HCT116 (cell line): ENCODE data around the gene ESRRB. TPM values are rescaled to one million over a fixed set of nuclear protein-coding genes. Genes with fewer than 3 reads are reported as not detected.

Experiments
- ATAC-seq: fragments of 200-7000 bp; cut with Tn5 transposase; 2 replicates; pipeline ENCODE4 v1.9.1; 2020; ENCODE audit warnings: mild to moderate bottlenecking, moderate library complexity
- BruUV-seq: library from RNA; stranded (reverse); fragments of 400-500 nt; replicated peaks from 2 replicates; lab custom pipeline; 2021; lab: Mats Ljungman, UMichigan
- CTCF ChIA-PET: fragments of 300-600 bp; sonication (Branson Sonifier 250); formaldehyde crosslinking; loops from one replicate; lab custom pipeline; 2021; ENCODE audit warnings: antibody characterized with exemption; lab: Charles Lee
- POLR2A ChIA-PET: fragments of 300-600, 350-600 bp; sonication (Branson Sonifier 250); formaldehyde crosslinking; loops from one replicate; lab custom pipeline; 2021; ENCODE audit warnings: antibody characterized with exemption; lab: Charles Lee
- RAD21 ChIA-PET, 2 experiments: fragments of 300-600 bp; sonication (Branson Sonifier 250); formaldehyde crosslinking; loops; one replicate each; lab custom pipeline; 2023; ENCODE audit warnings: low total read pairs in 2 of 2; ENCODE audit not compliant: uncharacterized antibody in 2 of 2, unreplicated experiment in 2 of 2, low non-redundant PET in 1 of 2; lab: Charles Lee
- DNase-seq: peaks from one replicate; pipeline ENCODE4 v3.0.0-alpha.2; 2010; ENCODE audit warnings: low read depth, low spot score
- H2AFZ ChIP-seq: fragments of 200-600 bp; shearing (Covaris generic), sonication (generic); 2 replicates; pipeline ENCODE4 v1.6.1; 2017; ENCODE audit warnings: low read depth, mixed run types, mixed read lengths, antibody characterized with exemption, low read length; ENCODE audit not compliant: poor library complexity, severe bottlenecking
- H3K27ac ChIP-seq: 2 replicates; pipeline ENCODE4 v1.5.1; 2012; ENCODE audit warnings: low read depth, low read length
- H3K27me3 ChIP-seq: fragments of 200-600 bp; sonication (generic); 2 replicates; pipeline ENCODE4 v1.6.1; 2016; ENCODE audit warnings: mixed run types, low read length, mixed read lengths; ENCODE audit not compliant: insufficient read depth
- H3K36me3 ChIP-seq, 2 experiments: fragments of 200-500 bp in 1 of 2; fragments of 200-600 bp in 1 of 2; sonication (Bioruptor generic) in 1 of 2; sonication (generic) in 1 of 2; 2 replicates each; pipeline versions ENCODE4 v1.5.1 to v1.6.1; 2014 to 2016; ENCODE audit warnings: low read length in 2 of 2, inconsistent platforms in 1 of 2, mixed read lengths in 1 of 2, mixed run types in 1 of 2; ENCODE audit not compliant: insufficient read depth in 2 of 2, control insufficient read depth in 1 of 2
- H3K4me1 ChIP-seq, 2 experiments: fragments of 200-600 bp in 1 of 2; sonication (generic) in 1 of 2; 2 replicates each; pipeline versions ENCODE4 v1.5.1 to v1.6.1; 2012 to 2017; ENCODE audit warnings: low read length in 2 of 2, inconsistent platforms in 1 of 2, mild to moderate bottlenecking in 1 of 2, mixed read lengths in 1 of 2, mixed run types in 1 of 2, moderate library complexity in 1 of 2; ENCODE audit not compliant: insufficient read depth in 2 of 2, control insufficient read depth in 1 of 2
- H3K4me2 ChIP-seq: fragments of 200-600 bp; sonication (generic); 2 replicates; pipeline ENCODE4 v1.6.1; 2017; ENCODE audit warnings: mixed run types, low read length, mixed read lengths
- H3K4me3 ChIP-seq, 2 experiments: fragments of 200-600 bp in 1 of 2; sonication (generic) in 1 of 2; replicated peaks in 1 of 2; 2 replicates each; pipeline ENCODE4 v1.5.1; 2011 to 2016; ENCODE audit warnings: low read length in 2 of 2, control low read depth in 1 of 2, low read depth in 1 of 2, mild to moderate bottlenecking in 1 of 2, mixed read lengths in 1 of 2, mixed run types in 1 of 2
- H3K79me2 ChIP-seq: fragments of 200-600 bp; sonication (generic); 2 replicates; pipeline ENCODE4 v1.6.1; 2017; ENCODE audit warnings: mild to moderate bottlenecking, mixed run types, low read length, moderate library complexity, mixed read lengths; ENCODE audit not compliant: insufficient read depth
- H3K9ac ChIP-seq: fragments of 200-600 bp; sonication (generic); 2 replicates; pipeline ENCODE4 v1.6.1; 2016; ENCODE audit warnings: low read length, mixed read lengths
- H3K9me2 ChIP-seq: fragments of 200-600 bp; sonication (generic), shearing (Covaris generic); 2 replicates; pipeline ENCODE4 v1.6.1; 2017; ENCODE audit warnings: mixed run types, mild to moderate bottlenecking, moderate library complexity; ENCODE audit not compliant: insufficient read depth
- H3K9me3 ChIP-seq, 2 experiments: fragments of 200-500 bp in 1 of 2; fragments of 200-600 bp in 1 of 2; sonication (Bioruptor generic) in 1 of 2; sonication (generic) in 1 of 2; 2 replicates each; pipeline ENCODE4 v1.6.1; 2014 to 2017; ENCODE audit warnings: low read length in 2 of 2, mixed read lengths in 2 of 2, inconsistent platforms in 1 of 2, low read depth in 1 of 2, mild to moderate bottlenecking in 1 of 2, mixed run types in 1 of 2, moderate library complexity in 1 of 2; ENCODE audit not compliant: control insufficient read depth in 1 of 2, insufficient read depth in 1 of 2
- H4K20me1 ChIP-seq: fragments of 200-600 bp; sonication (generic), shearing (Covaris generic); 2 replicates; pipeline ENCODE4 v1.6.1; 2017; ENCODE audit warnings: mixed run types, mild to moderate bottlenecking, moderate library complexity; ENCODE audit not compliant: insufficient read depth
- ATF3 ChIP-seq: IDR thresholded peaks from 2 replicates; pipeline ENCODE4 v1.6.1; 2012
- CBX3 ChIP-seq: IDR thresholded peaks from 2 replicates; pipeline ENCODE4 v1.6.1; 2012; ENCODE audit warnings: low read depth
- EGR1 ChIP-seq: IDR thresholded peaks from 2 replicates; pipeline ENCODE4 v1.6.1; 2012; ENCODE audit warnings: low read depth
- EZH2 ChIP-seq: fragments of 200-600 bp; sonication (generic); IDR thresholded peaks from 2 replicates; pipeline ENCODE4 v1.6.1; 2017; ENCODE audit warnings: antibody characterized with exemption, mixed run types
- EZH2phosphoT487 ChIP-seq: fragments of 200-600 bp; IDR thresholded peaks from 2 replicates; pipeline ENCODE4 v1.6.1; 2018; ENCODE audit warnings: antibody characterized with exemption, borderline replicate concordance
- JUND ChIP-seq: IDR thresholded peaks from 2 replicates; pipeline ENCODE4 v1.6.1; 2012
- POLR2AphosphoS5 ChIP-seq: IDR thresholded peaks from 2 replicates; pipeline ENCODE4 v1.6.1; 2011; ENCODE audit warnings: mild to moderate bottlenecking, low read depth, low read length, moderate library complexity
- REST ChIP-seq: IDR thresholded peaks from 2 replicates; pipeline ENCODE4 v1.6.1; 2012; ENCODE audit warnings: low read depth
- SIN3A ChIP-seq: IDR thresholded peaks from 2 replicates; pipeline ENCODE4 v1.6.1; 2012; ENCODE audit warnings: low read depth
- SP1 ChIP-seq: IDR thresholded peaks from 2 replicates; pipeline ENCODE4 v1.6.1; 2012; ENCODE audit warnings: low read depth
- TCF7L2 ChIP-seq: IDR thresholded peaks from 2 replicates; pipeline ENCODE4 v1.7.0; 2011; ENCODE audit warnings: borderline replicate concordance, inconsistent platforms; ENCODE audit not compliant: insufficient read depth, insufficient read length; ENCODE audit errors: extremely low read depth
- YY1 ChIP-seq: IDR thresholded peaks from 2 replicates; pipeline ENCODE4 v1.6.1; 2011; ENCODE audit warnings: low read length, low read depth, moderate library complexity, mild to moderate bottlenecking; ENCODE audit not compliant: insufficient replicate concordance; ENCODE audit errors: extremely low read depth
- ZFX ChIP-seq: fragments of 450-650 bp; IDR thresholded peaks from 2 replicates; pipeline ENCODE4 v1.6.1; 2017
- intact Hi-C: fragments of 100-400 bp; cut with micrococcal nuclease; formaldehyde crosslinking; loops from 2 replicates; pipeline ENCODE4 v1.10.0; 2022
- total RNA-seq: library from RNA; stranded (reverse); gene quantifications from one replicate; pipeline ENCODE4 v1.2.1, GENCODE V29; 2021; ENCODE audit not compliant: unreplicated experiment

Gene ESRRB
- total RNA-seq, 1 experiment from 2014 or later: 1.9 TPM

DNA sequence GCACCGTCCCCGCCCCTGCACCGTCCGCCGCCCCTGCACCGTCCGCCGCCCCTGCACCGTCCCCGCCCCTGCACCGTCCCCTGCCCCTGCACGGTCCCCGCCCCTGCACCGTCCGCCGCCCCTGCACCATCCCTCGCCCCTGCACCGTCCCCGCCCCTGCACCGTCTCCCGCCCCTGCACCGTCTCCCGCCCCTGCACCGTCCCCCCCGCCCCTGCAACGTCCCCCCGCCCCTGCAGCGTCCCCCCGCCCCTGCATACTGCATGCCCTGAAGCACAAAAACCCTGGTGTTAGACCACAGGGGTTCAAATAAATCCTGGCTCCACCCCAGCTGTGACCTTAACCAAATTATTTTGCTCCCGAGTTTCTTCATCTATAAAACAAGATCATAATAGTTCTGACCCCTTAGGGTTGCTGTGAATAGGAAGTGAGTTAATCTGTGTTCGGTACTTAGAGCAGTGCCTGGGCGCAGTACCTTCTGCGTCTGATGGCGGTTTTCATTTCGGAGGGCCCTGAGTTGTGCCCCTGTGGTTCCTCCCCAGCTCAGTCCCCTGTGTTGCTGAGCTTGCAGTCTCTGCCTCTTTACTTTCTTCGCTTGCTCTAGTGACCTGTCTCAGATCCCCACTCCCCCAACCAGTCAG, 38.1 kb downstream of the ESRRB start:
- Histone ChIP-seq H2AFZ (no peak overlapping the region), H3K9me2 (no peaks in the 10 kb centered on the region), H3K27me3 (0 out of 2 replicates have a peak, but pooled peaks cover 2% of the 10 kb centered on the region), H3K4me3 (no peak overlapping the region), H3K79me2 (no peaks in the 10 kb centered on the region), H3K9ac (no peak overlapping the region), H4K20me1 (no peaks in the 10 kb centered on the region), H3K4me2 (no peak overlapping the region), H3K9me3 (no peaks in the 10 kb centered on the region), H3K4me1 (no peaks in the 10 kb centered on the region), H3K36me3 (no peaks in the 10 kb centered on the region), H3K27ac (no peak overlapping the region)
- no TSS peak for BruUV-seq
- ChIA-PET RAD21 (no interaction called here), POLR2A (no interaction called here), CTCF (no interaction called here)
- intact Hi-C loops: no loop called here
- ATAC-seq (no peak), DNase-seq (no peak)
- TF ChIP-seq REST (no peak), JUND (no peak), SP1 (no peak)

GRCh38 chr14:76419399-76419798, 43.5 kb downstream of the ESRRB start:
- Histone ChIP-seq H3K9me2 (no peaks in the 10 kb centered on the region), H3K9me3 (no peaks in the 10 kb centered on the region), H3K4me1 (no peaks in the 10 kb centered on the region), H3K27me3 (no peaks in the 10 kb centered on the region), H2AFZ (no peak overlapping the region), H3K4me2 (no peak overlapping the region), H3K9ac (no peak overlapping the region), H3K79me2 (no peaks in the 10 kb centered on the region), H3K4me3 (no peak overlapping the region), H3K27ac (no peak overlapping the region), H4K20me1 (no peaks in the 10 kb centered on the region), H3K36me3 (no peaks in the 10 kb centered on the region)
- intact Hi-C loops: no loop called here
- CTCF ChIA-PET: no interaction called here
- RAD21 ChIA-PET: no interaction called here
- POLR2A ChIA-PET: no interaction called here
- no peak for ATAC-seq
- BruUV-seq: no TSS peak
- no peak for DNase-seq
- TF ChIP-seq TCF7L2 (no peak), YY1 (no peak), POLR2AphosphoS5 (no peak), ZFX (no peak), CBX3 (no peak), SP1 (no peak), EZH2 (no peak), EZH2phosphoT487 (no peak), SIN3A (no peak), REST (no peak), ATF3 (no peak), EGR1 (no peak)
